ENCODE data around the gene CCDC195. TPM values are rescaled to one million over a fixed set of nuclear protein-coding genes. Genes with fewer than 3 reads are reported as not detected.

The CCDC195 gene
- total RNA-seq, 6 experiments from 2014 or later = not detected

DNA sequence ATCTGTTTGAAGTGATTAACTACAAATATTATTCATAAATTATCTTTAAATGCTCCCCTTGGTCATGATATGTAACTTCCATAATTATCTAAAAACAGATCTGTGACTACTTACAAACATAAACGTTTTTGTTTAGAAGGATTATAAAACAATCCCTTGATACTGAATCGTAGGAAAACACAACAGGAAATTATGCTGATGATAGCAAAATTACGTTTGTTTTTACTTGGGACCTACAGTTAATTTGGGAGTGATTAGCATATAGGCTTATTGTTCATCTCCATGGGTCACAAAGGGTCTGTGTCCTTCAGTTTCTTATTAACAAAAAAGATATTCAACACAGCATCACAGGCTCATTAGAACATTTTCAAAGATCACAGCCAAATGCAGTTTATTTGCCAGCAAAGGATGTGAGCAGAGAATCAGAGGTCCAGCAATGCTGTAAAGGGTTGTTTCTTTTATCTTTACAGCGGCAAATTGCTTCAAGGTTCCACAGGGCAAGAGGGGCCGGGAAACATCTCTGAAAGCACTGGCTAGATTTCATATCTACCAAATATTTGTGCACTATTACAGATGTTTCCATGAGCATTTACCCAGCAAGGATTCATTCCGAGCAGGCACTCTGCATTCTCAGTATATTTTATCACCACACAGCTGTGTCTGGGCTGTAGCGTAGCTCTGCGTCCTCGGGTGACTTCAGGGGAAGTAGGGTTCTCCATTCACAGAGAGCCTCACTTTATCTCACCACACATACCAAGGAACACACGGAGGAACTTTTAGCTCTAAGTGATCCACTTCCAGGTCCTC, 4.1 kb downstream of the CCDC195 start:
- Histone ChIP-seq H3K4me1 (peaks cover 0 to 6% (median 0%) of the 10 kb centered on the region in 4 donors), H3K4me3 (no peak overlapping the region), H3K9me3 (no peaks in the 10 kb centered on the region), H3K36me3 (no peaks in the 10 kb centered on the region), H3K27ac (no peak overlapping the region), H3K27me3 (no peaks in the 10 kb centered on the region)
- no peak for TF ChIP-seq POLR2A (IDR thresholded peaks at IDR 0.05)
- no peak for TF ChIP-seq CTCF (IDR thresholded peaks at IDR 0.05)
- ATAC-seq = no peak
- intact Hi-C loops (cut with DNase I) = no loop called here
- no peak for DNase-seq
- WGBS (ENCODE audit: insufficient coverage, low coverage, low lambda C conversion rate, missing lambda C conversion rate) = 25% methylated on average over 10 of the region's 10 CpGs

- Histone ChIP-seq H3K36me3 (no peaks in the 10 kb centered on the region), H3K9me3 (no peaks in the 10 kb centered on the region), H3K27ac (no peak overlapping the region), H3K27me3 (no peaks in the 10 kb centered on the region), H3K4me3 (no peak overlapping the region), H3K4me1 (no peaks in the 10 kb centered on the region)
- ATAC-seq (no peak), DNase-seq (no peak)
- TF ChIP-seq CTCF (IDR thresholded peaks at IDR 0.05) = no peak
- no peak for TF ChIP-seq POLR2A (IDR thresholded peaks at IDR 0.05)
- intact Hi-C loops (cut with DNase I) = no loop called here
- WGBS (ENCODE audit: insufficient coverage, low coverage, low lambda C conversion rate, missing lambda C conversion rate) = 76% methylated on average over 3 of the region's 3 CpGs
These were observed 4.8 kb downstream of the CCDC195 start for GRCh38 chr2:224711381-224711780.

DNA sequence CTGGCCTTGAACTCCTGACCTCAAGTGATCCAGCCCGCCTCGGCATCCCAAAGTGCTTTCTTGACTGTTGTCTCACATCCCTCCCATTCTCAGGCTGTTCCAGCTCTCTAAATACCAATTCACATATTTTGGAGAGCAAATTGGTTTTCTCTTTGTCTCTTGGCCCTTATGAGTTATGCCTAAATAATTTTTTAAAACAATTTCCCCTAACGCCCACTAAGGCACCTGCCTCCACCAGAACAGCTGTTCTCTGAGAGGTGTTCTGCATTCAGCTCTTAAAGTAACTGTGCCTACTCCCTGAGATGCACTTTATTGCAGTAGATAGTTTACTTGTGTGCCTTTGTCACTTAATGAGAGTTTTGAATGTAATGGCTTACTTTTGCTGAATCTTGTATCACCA, 6.9 kb downstream of the CCDC195 start:
- intact Hi-C loops (cut with DNase I) = no loop called here
- no peaks in the 10 kb centered on the region for H3K4me1 ChIP-seq
- H3K27ac ChIP-seq = no peak overlapping the region
- no peaks in the 10 kb centered on the region for H3K27me3 ChIP-seq
- H3K9me3 ChIP-seq = no peaks in the 10 kb centered on the region
- whole genome bisulfite sequencing (ENCODE audit: insufficient coverage, low coverage, low lambda C conversion rate, missing lambda C conversion rate) = 55% methylated on average over 3 of the region's 3 CpGs
- no peaks in the 10 kb centered on the region for H3K36me3 ChIP-seq
- no peak overlapping the region for H3K4me3 ChIP-seq
- no peak for ATAC-seq
- TF ChIP-seq POLR2A (IDR thresholded peaks at IDR 0.05) (no peak), CTCF (IDR thresholded peaks at IDR 0.05) (no peak)
- no peak for DNase-seq

- no peaks in the 10 kb centered on the region for H3K9me3 ChIP-seq
- H3K27me3 ChIP-seq = no peaks in the 10 kb centered on the region
- TF ChIP-seq CTCF (IDR thresholded peaks at IDR 0.05) (no peak), POLR2A (IDR thresholded peaks at IDR 0.05) (no peak)
- H3K4me1 ChIP-seq = no peaks in the 10 kb centered on the region
- 49% methylated on average over 3 of the region's 3 CpGs for WGBS (ENCODE audit: insufficient coverage, low coverage, low lambda C conversion rate, missing lambda C conversion rate)
- intact Hi-C loops (cut with DNase I) = no loop called here
- DNase-seq (no peak), ATAC-seq (no peak)
- no peaks in the 10 kb centered on the region for H3K36me3 ChIP-seq
- no peak overlapping the region for H3K4me3 ChIP-seq
- H3K27ac ChIP-seq = no peak overlapping the region
These were observed 21.7 kb downstream of the CCDC195 start for GRCh38 chr2:224694502-224694901.

All from right lobe of liver (tissue), 6 donors.